Activated T-helper 2 cell treated with anti-CD3 and anti-CD28 coated beads, Interferon-gamma antibody, Interleukin-2, Interleukin-4, amounts not matched to agents 10 μg/mL and 5 μg/mL and 100 μg/mL, durations not matched to agents 14 hours and 24 hours and 36 hours (primary cell): ENCODE results near the gene TNRC6B. TPM values are rescaled to one million over a fixed set of nuclear protein-coding genes. Genes with fewer than 3 reads are reported as not detected.

Source experiments
- DNase-seq: peaks from one replicate; pipeline ENCODE4 v3.0.0; 2021; ENCODE audit warnings: low spot score
- H3K27ac Mint-ChIP-seq: one replicate; pipeline ENCODE4 v1.8.0; 2021; ENCODE audit warnings: mixed read lengths
- H3K27me3 Mint-ChIP-seq: one replicate; pipeline ENCODE4 v1.8.0; 2021; ENCODE audit warnings: low read depth, mixed read lengths
- H3K36me3 Mint-ChIP-seq: one replicate; pipeline ENCODE4 v1.8.0; 2021; ENCODE audit warnings: low read depth, mixed read lengths
- H3K4me1 Mint-ChIP-seq: one replicate; pipeline ENCODE4 v1.8.0; 2021; ENCODE audit warnings: low read depth, mixed read lengths
- H3K4me3 Mint-ChIP-seq: one replicate; pipeline ENCODE4 v1.8.0; 2021; ENCODE audit warnings: low read depth, mild to moderate bottlenecking, moderate library complexity, mixed read lengths
- H3K9me3 Mint-ChIP-seq: one replicate; pipeline ENCODE4 v1.8.0; 2021; ENCODE audit warnings: mixed read lengths
- intact Hi-C: fragments of 100-400 bp; cut with micrococcal nuclease; formaldehyde crosslinking; loops from one replicate; pipeline ENCODE4 v1.15.1; 2023
- total RNA-seq: library from RNA; stranded (reverse); gene quantifications from 2 replicates; pipeline ENCODE4 v1.2.3, GENCODE V29; 2022

Gene TNRC6B
- total RNA-seq, 1 donor from 2014 or later: 28.0 TPM

DNA sequence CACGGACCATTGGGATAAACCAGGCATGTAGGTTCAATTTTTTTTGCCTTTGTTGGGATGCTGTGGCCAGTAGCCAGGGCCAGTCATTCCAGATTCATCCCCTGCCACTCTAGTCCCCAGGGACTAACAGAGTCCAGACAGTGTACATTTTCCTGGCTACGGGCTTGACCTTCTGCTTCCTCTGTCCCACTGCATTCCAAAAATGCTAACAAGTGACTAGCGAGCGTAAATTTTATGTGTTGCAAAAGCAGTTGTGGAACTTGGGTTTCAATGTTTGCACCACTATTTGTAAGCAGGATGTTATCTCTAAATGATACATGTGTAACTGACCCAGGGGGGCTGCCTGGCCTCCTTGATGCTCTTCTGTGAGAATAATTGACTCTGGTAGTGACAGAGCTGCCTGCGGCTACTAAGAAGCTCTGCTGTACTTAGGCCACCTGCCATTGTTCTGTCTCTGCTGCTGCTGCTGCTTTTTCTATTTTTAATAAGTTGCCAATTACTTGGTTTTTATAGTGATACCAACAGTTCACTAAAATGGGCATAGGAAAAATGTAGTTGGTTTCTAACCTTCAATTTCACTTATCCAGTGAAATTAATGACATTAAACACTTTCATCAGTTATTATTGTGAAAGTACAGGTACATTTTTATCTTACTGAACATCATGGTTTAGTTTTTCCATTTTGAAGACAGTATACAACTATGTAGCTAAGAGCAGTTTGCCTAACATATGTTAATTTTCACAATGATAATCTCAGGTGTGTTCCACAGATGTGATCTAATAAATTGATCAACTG lies 26.8 kb downstream of the TNRC6B start:
- Mint-ChIP-seq H3K9me3 (no peaks in the 10 kb centered on the region), H3K4me1 (peaks cover 44% of the 10 kb centered on the region), H3K27me3 (no peaks in the 10 kb centered on the region), H3K36me3 (peaks cover 6% of the 10 kb centered on the region), H3K4me3 (no peak overlapping the region), H3K27ac (peak overlapping the region; percentile 38)
- intact Hi-C loops: no loop called here
- no peak for DNase-seq

DNA sequence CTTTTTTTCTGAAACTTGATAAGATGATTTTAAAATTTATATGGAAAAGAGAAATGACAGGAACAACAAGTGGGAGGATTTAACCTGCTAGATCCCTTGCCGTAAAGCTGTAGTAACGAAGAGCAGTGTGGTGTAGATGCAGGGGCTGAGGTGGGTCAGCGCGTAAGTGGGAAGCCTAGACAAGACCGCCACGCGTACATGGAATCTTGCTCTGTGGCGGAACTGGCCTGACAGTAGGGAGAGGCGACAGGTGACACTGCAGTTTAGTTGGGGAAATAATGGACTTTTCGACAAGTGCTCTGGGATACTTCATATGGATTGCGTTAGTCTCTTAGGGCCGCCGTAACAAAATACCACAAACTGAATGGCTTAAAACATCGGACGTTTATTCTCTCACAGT lies 28.8 kb downstream of the TNRC6B start:
- Mint-ChIP-seq H3K36me3 (peaks cover 4% of the 10 kb centered on the region), H3K4me1 (peaks cover 62% of the 10 kb centered on the region), H3K9me3 (no peaks in the 10 kb centered on the region), H3K4me3 (no peak overlapping the region), H3K27me3 (no peaks in the 10 kb centered on the region), H3K27ac (no peak overlapping the region)
- intact Hi-C loops: no loop called here
- no peak for DNase-seq

DNA sequence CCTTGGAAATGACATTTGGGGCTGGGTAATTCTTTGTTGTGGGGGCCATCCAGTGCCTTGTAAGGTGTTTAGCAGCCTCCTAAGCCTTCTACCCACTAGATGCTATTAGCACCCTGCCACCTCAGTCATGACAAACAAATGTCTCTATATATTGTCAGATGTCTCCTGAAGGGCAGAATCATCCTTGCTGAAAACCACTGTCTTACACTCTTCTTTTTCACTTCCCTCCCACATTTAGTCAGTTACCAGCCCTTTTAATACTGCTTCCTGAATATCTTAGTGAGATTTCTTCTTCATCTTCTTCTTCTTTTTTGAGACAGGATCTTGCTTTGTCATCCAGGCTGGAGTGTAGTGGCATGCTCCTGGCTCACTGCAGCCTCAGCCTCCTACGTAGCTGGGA lies 33.1 kb downstream of the TNRC6B start:
- Mint-ChIP-seq H3K36me3 (peaks cover 13% of the 10 kb centered on the region), H3K27ac (peak overlapping the region; percentile 31), H3K4me3 (no peak overlapping the region), H3K9me3 (no peaks in the 10 kb centered on the region), H3K27me3 (no peaks in the 10 kb centered on the region), H3K4me1 (peaks cover 57% of the 10 kb centered on the region)
- intact Hi-C loops: no loop called here
- DNase-seq: no peak

DNA sequence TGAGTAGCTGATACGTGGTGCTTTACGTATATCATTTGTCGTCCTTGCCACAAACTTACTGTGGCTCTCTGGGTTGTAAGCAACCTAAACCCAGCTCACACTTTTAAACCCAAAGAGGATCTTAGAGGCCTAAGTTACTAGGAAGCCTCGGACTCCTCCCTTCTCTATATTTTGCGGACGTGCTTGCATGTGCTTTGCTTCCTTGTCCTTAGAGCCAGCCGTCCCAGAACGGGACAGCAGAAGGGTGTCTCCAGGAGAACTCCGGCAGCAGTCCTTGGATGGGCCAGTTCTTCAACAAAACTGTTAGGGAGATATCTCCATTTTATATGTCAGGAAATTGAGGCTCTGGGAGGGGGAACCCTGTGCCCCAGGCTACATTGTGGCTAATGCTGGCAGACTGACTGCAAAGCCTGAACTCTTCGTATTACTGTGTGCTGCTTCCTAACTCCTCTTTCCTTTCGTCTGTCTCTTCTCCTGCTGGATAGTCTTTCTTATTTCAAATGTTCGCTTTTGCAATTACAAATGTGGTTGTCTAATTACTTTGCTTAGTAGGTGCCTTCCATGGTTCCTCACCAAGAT lies 33.8 kb downstream of the TNRC6B start:
- peaks cover 18% of the 10 kb centered on the region for H3K36me3 Mint-ChIP-seq
- intact Hi-C loops: no loop called here
- H3K27me3 Mint-ChIP-seq: no peaks in the 10 kb centered on the region
- H3K4me3 Mint-ChIP-seq: no peak overlapping the region
- H3K27ac Mint-ChIP-seq: no peak overlapping the region
- H3K9me3 Mint-ChIP-seq: no peaks in the 10 kb centered on the region
- peaks cover 65% of the 10 kb centered on the region for H3K4me1 Mint-ChIP-seq
- no peak for DNase-seq

DNA sequence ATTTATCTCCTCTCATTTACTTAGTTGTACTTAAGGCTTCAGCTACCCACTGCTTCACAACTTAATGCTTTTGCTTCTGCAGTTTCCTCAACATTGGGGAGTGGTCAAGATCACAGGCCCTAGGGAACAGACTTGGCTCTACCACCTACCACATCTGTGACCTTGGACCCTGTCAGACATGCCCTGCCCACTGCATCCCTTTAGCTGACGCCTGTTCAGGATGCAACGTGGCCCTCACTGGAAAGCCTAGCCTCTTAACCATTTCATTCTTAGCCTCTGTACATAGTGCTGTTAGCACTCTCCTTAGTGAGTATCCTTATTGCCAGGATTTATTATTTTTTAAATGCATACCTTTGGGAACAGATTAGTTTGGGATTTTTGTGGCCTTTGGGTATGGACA lies 34.4 kb downstream of the TNRC6B start:
- H3K9me3 Mint-ChIP-seq: no peaks in the 10 kb centered on the region
- intact Hi-C loops: no loop called here
- H3K27ac Mint-ChIP-seq: no peak overlapping the region
- H3K36me3 Mint-ChIP-seq: peaks cover 18% of the 10 kb centered on the region
- no peak overlapping the region for H3K4me3 Mint-ChIP-seq
- peaks cover 70% of the 10 kb centered on the region for H3K4me1 Mint-ChIP-seq
- DNase-seq: no peak
- no peaks in the 10 kb centered on the region for H3K27me3 Mint-ChIP-seq

DNA sequence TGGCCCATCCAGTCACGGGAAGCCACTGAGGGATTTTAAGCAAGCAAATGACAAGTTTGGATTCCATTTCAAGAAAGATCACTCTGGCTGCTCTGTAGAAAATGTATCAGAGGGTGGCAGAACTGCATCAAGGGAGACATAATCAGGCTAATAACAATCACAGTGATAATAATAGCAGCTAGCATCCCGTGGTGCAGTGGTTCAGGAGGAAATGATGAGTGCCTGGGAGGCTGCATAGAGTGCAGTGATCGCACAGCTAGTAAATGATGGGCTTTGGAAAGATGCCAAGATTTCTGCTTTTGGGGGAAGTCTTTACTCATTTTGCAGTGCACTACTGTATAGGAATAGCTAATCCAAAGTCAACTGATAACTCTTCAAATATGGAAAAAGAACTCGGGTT lies 35.8 kb downstream of the TNRC6B start:
- Mint-ChIP-seq H3K36me3 (peaks cover 18% of the 10 kb centered on the region), H3K4me3 (no peak overlapping the region), H3K27ac (no peak overlapping the region), H3K27me3 (no peaks in the 10 kb centered on the region), H3K4me1 (peaks cover 68% of the 10 kb centered on the region), H3K9me3 (no peaks in the 10 kb centered on the region)
- intact Hi-C loops: no loop called here
- DNase-seq: no peak

DNA sequence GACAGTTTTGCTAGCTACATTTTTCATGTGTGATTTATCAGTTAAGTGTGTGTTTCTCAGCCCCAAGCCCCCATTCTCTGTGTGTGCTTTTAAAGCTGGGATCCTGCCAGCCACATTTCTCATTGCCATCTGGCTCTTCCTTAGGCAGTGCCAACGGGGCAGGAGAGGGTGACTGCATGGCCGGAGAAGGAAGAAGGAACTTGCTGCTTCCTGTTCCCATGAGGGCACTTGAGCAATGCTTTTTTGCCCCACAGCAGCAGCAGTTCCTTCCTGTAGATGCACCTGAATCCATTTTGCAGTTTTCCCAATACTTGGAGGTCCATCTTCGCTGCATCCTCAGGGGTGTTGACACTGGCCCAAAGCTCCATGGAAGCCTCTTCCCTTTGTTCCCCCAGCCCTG lies 37.5 kb downstream of the TNRC6B start:
- intact Hi-C loops: no loop called here
- H3K27ac Mint-ChIP-seq: peak overlapping the region; percentile 81
- no peak overlapping the region for H3K4me3 Mint-ChIP-seq
- peaks cover 18% of the 10 kb centered on the region for H3K36me3 Mint-ChIP-seq
- H3K9me3 Mint-ChIP-seq: no peaks in the 10 kb centered on the region
- DNase-seq: no peak
- H3K27me3 Mint-ChIP-seq: no peaks in the 10 kb centered on the region
- peaks cover 63% of the 10 kb centered on the region for H3K4me1 Mint-ChIP-seq

DNA sequence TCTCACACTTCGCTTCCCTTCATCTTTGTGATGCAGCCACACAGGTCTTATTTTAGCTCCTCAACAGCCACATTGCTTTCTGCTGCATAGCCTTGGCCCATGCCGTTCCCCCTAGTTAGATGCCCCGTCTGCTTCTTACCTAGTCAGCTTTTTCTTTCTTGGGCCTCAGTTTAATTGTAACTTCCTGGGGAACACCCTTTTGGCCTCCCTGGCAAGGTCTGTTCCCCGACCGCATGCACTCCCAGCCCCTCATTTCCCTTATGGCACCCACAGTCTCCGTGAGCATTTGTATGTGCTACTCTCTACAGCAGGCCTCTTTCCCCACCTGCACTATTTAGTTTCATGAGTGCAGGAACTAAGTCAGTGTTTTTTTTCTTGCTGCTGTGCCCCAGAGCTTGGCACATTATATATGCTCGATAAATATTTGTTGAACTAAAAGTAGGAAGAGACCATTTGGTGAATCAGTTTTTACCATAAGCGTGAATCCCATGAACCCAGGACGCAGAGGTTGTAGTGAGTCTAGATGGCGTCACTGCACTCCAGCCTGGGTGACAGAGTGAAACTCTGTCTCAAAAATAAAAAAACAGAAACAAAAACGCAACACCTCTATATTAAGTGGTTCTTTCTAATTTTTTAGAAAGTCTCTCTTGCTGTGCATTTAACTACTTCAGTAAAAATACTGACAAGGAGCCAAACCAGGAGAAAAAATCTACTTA lies 38.5 kb downstream of the TNRC6B start:
- H3K36me3 Mint-ChIP-seq: peaks cover 18% of the 10 kb centered on the region
- intact Hi-C loops: no loop called here
- peak overlapping the region; percentile 81 for H3K27ac Mint-ChIP-seq
- peak overlapping the region; percentile 20 for H3K4me3 Mint-ChIP-seq
- H3K4me1 Mint-ChIP-seq: peaks cover 54% of the 10 kb centered on the region
- H3K9me3 Mint-ChIP-seq: no peaks in the 10 kb centered on the region
- DNase-seq: no peak
- no peaks in the 10 kb centered on the region for H3K27me3 Mint-ChIP-seq

DNA sequence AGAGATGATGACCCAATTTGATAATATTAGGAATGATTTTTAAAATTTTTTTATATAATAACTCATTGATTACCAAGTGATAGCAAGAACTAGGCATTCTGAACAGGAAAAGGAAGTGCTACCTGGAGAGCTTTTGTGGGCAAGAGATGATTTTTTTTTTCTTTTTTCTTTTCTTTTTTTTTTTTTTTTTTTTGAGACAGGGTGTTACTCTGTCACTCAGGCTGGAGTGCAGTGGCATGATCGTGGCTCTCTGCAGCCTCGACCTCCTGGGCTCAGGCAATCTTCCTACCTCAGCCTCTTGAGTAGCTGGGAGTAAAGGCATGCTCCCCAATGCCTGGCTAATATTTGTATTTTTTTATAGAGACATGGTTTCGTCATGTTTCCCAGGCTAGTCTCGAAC lies 40.4 kb downstream of the TNRC6B start:
- DNase-seq: no peak
- no peaks in the 10 kb centered on the region for H3K27me3 Mint-ChIP-seq
- H3K4me1 Mint-ChIP-seq: peaks cover 49% of the 10 kb centered on the region
- H3K27ac Mint-ChIP-seq: no peak overlapping the region
- no peaks in the 10 kb centered on the region for H3K9me3 Mint-ChIP-seq
- H3K36me3 Mint-ChIP-seq: peaks cover 18% of the 10 kb centered on the region
- intact Hi-C loops: no loop called here
- H3K4me3 Mint-ChIP-seq: no peak overlapping the region

DNA sequence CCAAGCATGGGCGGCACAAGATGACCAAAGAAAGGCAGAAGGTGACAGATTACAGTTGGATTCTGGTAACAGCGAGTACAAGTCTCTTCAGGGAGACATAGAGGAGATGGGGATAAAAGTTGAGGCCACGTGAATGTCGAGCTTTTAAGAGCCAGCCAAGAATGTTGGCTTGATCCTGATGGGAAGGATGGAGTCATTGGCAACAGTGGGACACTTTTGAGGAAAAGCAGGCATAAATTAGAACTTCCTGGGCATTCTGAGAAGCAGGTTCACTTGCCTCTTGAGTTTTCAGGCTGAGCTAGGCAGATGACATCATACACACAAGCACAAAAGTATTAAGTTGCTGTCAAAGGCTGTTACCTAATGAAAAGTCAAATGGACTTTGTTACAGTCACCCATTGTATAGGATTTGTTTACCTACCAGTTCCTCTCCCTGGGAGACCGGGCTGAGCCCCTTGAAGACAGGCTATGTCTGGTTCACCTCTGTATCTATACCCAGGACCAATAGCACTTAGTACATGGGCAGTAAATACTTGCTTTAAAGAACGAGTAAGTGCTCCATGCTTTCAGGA lies 41.1 kb downstream of the TNRC6B start:
- intact Hi-C loops: no loop called here
- no peak overlapping the region for H3K4me3 Mint-ChIP-seq

DNA sequence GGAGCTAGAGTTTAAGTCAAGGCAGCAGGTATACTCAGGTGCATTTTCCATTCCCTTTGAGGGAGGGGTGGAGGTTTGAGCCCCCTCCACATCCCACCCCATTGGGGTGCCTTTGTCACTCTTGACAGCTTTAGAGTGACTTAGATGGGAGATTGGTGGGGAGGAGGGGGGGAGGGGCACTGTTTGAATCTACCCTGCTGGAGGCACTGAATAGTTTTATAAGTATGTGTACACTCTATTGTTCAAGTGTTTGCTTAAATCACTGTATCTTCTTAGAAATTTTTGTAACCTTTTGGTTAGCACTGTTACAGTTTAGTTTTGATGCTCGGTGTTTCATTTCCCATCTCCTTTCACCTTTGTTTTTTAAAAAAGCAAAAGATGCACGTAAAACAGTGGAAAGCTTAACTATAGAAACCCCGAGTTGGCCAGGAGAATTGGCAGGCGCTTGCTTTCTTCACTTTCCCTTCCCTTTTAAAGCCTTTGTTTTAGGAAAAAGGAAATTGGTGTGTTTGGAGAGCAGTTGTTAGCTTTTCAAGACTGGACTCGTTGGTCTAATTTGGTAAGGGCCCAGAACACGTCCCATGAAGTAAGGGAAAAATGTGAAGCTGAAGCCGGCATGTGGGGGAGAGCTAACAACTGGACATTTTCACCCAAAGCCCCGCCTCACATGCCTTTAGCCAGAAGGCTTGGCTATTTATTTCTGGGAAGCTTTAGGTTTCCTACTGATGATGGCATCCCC lies 42.8 kb downstream of the TNRC6B start:
- no peak overlapping the region for H3K27ac Mint-ChIP-seq
- H3K36me3 Mint-ChIP-seq: peaks cover 8% of the 10 kb centered on the region
- no peak for DNase-seq
- H3K4me1 Mint-ChIP-seq: peaks cover 49% of the 10 kb centered on the region
- H3K4me3 Mint-ChIP-seq: no peak overlapping the region
- H3K27me3 Mint-ChIP-seq: no peaks in the 10 kb centered on the region
- no peaks in the 10 kb centered on the region for H3K9me3 Mint-ChIP-seq
- intact Hi-C loops: no loop called here

More for the DNA sequence above, 41.1 kb downstream of the TNRC6B start:
- peaks cover 49% of the 10 kb centered on the region for H3K4me1 Mint-ChIP-seq
- no peak for DNase-seq
- H3K27me3 Mint-ChIP-seq: no peaks in the 10 kb centered on the region
- no peaks in the 10 kb centered on the region for H3K9me3 Mint-ChIP-seq
- H3K27ac Mint-ChIP-seq: no peak overlapping the region
- peaks cover 14% of the 10 kb centered on the region for H3K36me3 Mint-ChIP-seq

DNA sequence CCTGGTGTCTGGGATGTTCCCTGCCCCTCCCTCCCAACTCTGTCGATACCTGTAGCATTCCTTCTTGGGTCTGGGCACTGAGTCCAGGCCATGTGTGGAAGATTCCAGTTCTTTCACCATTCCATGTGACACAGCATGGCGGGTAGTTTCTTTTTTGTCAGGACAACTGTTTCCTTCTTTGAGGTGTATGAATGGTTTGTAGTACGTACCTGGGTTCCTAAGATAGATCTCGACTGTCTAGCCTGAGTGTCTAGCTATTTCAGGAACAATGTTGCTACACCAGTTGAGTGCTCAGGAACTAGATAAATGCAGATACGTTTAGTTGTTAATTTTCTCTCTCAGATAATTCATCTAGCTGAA lies 43.3 kb downstream of the TNRC6B start:
- Mint-ChIP-seq H3K27ac (no peak overlapping the region), H3K4me3 (no peak overlapping the region), H3K4me1 (peaks cover 43% of the 10 kb centered on the region), H3K36me3 (peaks cover 2% of the 10 kb centered on the region), H3K27me3 (no peaks in the 10 kb centered on the region), H3K9me3 (no peaks in the 10 kb centered on the region)
- intact Hi-C loops: no loop called here
- DNase-seq: no peak
